GM18505 (cell line): ENCODE results near the gene DMAC2.
"Not testable (repeated sequence)": the region's sequence is repeated elsewhere in the genome, so short reads cannot be mapped to it uniquely, and the experiment has no call there.

Source experiments
- ATAC-seq: cut with Tn5 transposase; IDR thresholded peaks from one replicate; pipeline ENCODE4 v1.9.1; 2021; ENCODE audit not compliant: unreplicated experiment
- POLR2A ChIP-seq: IDR thresholded peaks from 4 replicates; pipeline ENCODE4 v1.6.1; 2011; ENCODE audit warnings: borderline replicate concordance; ENCODE audit not compliant: insufficient read depth, insufficient read length; ENCODE audit errors: extremely low read depth

Gene DMAC2

DNA sequence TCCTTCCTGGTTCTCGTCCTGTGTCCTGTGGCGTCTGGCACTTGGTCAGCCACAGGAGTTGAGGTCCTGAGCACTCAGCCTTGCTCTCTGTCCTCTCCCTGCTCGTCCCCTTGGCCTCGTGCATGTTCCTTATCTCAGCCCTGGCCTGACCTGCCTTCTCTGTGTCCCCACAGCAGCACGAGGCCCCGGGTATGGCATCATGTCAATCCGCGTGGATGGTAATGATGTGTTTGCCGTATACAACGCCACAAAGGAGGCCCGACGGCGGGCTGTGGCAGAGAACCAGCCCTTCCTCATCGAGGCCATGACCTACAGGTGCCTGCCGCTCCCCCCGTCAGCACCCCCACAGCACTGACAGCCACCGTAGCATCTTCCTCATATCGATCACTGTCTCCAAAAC is 17.3 kb downstream of the DMAC2 start:
- TF ChIP-seq POLR2A: no peak
- no peak for ATAC-seq

DNA sequence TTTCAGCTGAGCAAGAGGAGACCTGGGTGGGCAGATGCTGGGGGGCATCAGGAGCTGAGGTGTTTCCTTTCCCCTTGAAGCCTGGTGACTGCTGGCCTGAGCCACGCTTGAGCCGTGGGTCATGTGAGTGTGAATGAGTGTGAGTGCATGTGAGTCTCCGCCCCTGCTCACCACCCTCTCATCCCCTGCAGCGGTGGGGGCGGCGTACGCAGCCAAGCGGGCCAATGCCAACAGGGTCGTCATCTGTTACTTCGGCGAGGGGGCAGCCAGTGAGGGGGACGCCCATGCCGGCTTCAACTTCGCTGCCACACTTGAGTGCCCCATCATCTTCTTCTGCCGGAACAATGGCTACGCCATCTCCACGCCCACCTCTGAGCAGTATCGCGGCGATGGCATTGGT is 17.7 kb downstream of the DMAC2 start:
- no peak for TF ChIP-seq POLR2A
- ATAC-seq: no peak

- no peak for ATAC-seq
- TF ChIP-seq POLR2A: no peak
Measured at GRCh38 chr19:41421314-41421713, 18.4 kb downstream of the DMAC2 start.

GRCh38 chr19:41420101-41420880 is 19.4 kb downstream of the DMAC2 start:
- no peak for ATAC-seq
- TF ChIP-seq POLR2A: no peak

GRCh38 chr19:41416194-41416674 is 23.5 kb downstream of the DMAC2 start:
- no peak for ATAC-seq
- no peak for TF ChIP-seq POLR2A

GRCh38 chr19:41415154-41415571 is 24.5 kb downstream of the DMAC2 start:
- TF ChIP-seq POLR2A: no peak
- ATAC-seq: no peak

GRCh38 chr19:41414461-41414860 is 25.3 kb downstream of the DMAC2 start:
- TF ChIP-seq POLR2A: no peak
- no peak for ATAC-seq

DNA sequence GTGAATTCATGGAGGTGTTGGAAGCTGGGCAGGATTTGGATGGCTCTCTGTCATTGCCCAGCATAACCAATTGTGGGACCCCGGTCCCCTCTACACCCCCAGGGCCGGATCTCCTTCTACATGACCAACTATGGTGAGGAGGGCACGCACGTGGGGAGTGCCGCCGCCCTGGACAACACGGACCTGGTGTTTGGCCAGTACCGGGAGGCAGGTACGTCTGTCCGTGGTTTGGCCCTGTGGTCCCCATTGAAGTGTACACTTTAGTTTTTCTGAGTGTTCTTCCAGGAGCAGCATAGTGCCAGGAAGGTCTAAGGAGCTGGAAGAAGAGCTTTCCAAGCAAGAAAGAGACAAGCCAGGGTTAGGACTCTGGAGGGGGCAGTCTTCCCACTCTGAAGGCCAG is 25.8 kb downstream of the DMAC2 start:
- no peak for ATAC-seq

GRCh38 chr19:41412953-41413352 is 26.8 kb downstream of the DMAC2 start:
- ATAC-seq: no peak
- TF ChIP-seq POLR2A: no peak

More for the DNA sequence above, 25.8 kb downstream of the DMAC2 start:
- TF ChIP-seq POLR2A: no peak

- ATAC-seq: no peak
- no peak for TF ChIP-seq POLR2A
Measured at GRCh38 chr19:41411968-41412265, 27.8 kb downstream of the DMAC2 start.

- ATAC-seq: no peak
- no peak for TF ChIP-seq POLR2A
Measured at GRCh38 chr19:41411100-41411967, 28.4 kb downstream of the DMAC2 start.

GRCh38 chr19:41410336-41411054 is 29.2 kb downstream of the DMAC2 start:
- no peak for TF ChIP-seq POLR2A
- ATAC-seq: no peak

GRCh38 chr19:41409288-41409687 is 30.4 kb downstream of the DMAC2 start:
- no peak for ATAC-seq
- TF ChIP-seq POLR2A: no peak

DNA sequence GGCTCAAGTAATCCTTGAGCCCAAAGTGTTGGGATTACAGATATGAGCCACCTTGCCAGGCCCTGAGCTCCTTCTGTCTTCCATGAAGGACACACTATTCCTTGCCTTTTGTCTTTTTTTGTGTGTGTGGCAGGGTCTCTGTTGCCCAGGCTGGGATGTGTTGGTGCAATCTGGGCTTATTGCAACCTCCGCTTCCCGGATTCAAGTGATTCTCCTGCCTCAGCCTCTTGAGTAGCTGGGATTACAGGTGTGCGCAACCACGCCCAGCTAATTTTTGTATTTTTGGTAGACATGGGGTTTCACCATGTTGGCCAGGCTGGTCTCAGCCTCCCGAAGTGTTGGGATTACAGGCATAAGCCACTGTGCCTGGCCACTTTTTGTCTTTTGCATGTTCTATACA is 30.9 kb downstream of the DMAC2 start:
- not testable (repeated sequence) for ATAC-seq
